NCI-H1105 treated with DMSO at 0.1 percent for 48 hours (cell line): ENCODE results near the gene ARHGEF17.

Experiments
- DNase-seq: peaks from one replicate; lab custom pipeline; 2025; lab: John Stamatoyannopoulos, UW

The ARHGEF17 gene

GRCh38 chr11:73395297-73396208 lies 87.5 kb downstream of the ARHGEF17 start:
- no peak for DNase-seq

GRCh38 chr11:73396251-73396930 lies 88.3 kb downstream of the ARHGEF17 start:
- no peak for DNase-seq

GRCh38 chr11:73396985-73397384 lies 88.9 kb downstream of the ARHGEF17 start:
- DNase-seq, result no peak

- no peak for DNase-seq
Observed at GRCh38 chr11:73397468-73398131, 89.5 kb downstream of the ARHGEF17 start.

- no peak for DNase-seq
Observed at GRCh38 chr11:73398132-73398526, 90.1 kb downstream of the ARHGEF17 start.

GRCh38 chr11:73398721-73399120 lies 90.6 kb downstream of the ARHGEF17 start:
- no peak for DNase-seq

GRCh38 chr11:73399159-73399590 lies 91.1 kb downstream of the ARHGEF17 start:
- DNase-seq, result no peak

- DNase-seq, result no peak
Observed at GRCh38 chr11:73399636-73400035, 91.6 kb downstream of the ARHGEF17 start.

GRCh38 chr11:73400293-73400692 lies 92.2 kb downstream of the ARHGEF17 start:
- DNase-seq, result no peak

- no peak for DNase-seq
Observed at GRCh38 chr11:73401217-73401923, 93.3 kb downstream of the ARHGEF17 start.

- DNase-seq, result no peak
Observed at GRCh38 chr11:73401924-73402833, 94.1 kb downstream of the ARHGEF17 start.

GRCh38 chr11:73402834-73403185 lies 94.7 kb downstream of the ARHGEF17 start:
- no peak for DNase-seq

GRCh38 chr11:73403541-73403940 lies 95.5 kb downstream of the ARHGEF17 start:
- DNase-seq, result no peak

- peak; percentile 12 for DNase-seq
Observed at GRCh38 chr11:73404048-73404447, 96.0 kb downstream of the ARHGEF17 start.

- DNase-seq, result no peak
Observed at GRCh38 chr11:73404506-73405145, 96.5 kb downstream of the ARHGEF17 start.

GRCh38 chr11:73405146-73405510 lies 97.1 kb downstream of the ARHGEF17 start:
- DNase-seq, result no peak

- DNase-seq, result no peak
Observed at GRCh38 chr11:73406131-73406530, 98.1 kb downstream of the ARHGEF17 start.

GRCh38 chr11:73406619-73407018 lies 98.5 kb downstream of the ARHGEF17 start:
- no peak for DNase-seq

- DNase-seq, result no peak
Observed at GRCh38 chr11:73409431-73409830, 101.4 kb downstream of the ARHGEF17 start.

- no peak for DNase-seq
Observed at GRCh38 chr11:73410627-73411026, 102.6 kb downstream of the ARHGEF17 start.

- no peak for DNase-seq
Observed at GRCh38 chr11:73411031-73411430, 103.0 kb downstream of the ARHGEF17 start.
